DND-41 (cell line): ENCODE results near the gene MORF4L1.

Experiments
- ATAC-seq: fragments of 200-7000 bp; cut with Tn5 transposase; 3 replicates; pipeline ENCODE4 v1.9.1; 2021; ENCODE audit warnings: low read depth; ENCODE audit not compliant: insufficient read depth
- DNase-seq: peaks from one replicate; pipeline ENCODE4 v3.0.0-alpha.2; 2020
- H2AFZ ChIP-seq: 2 replicates; pipeline ENCODE4 v1.6.0; 2012; ENCODE audit warnings: low read depth, low read length
- H3K27ac ChIP-seq: 2 replicates; pipeline ENCODE4 v1.5.1; 2012; ENCODE audit warnings: low read length, inconsistent platforms
- H3K27me3 ChIP-seq: fragments of 200-600 bp; sonication (generic); 2 replicates; pipeline ENCODE4 v1.6.0; 2012; ENCODE audit warnings: low read length, mild to moderate bottlenecking, inconsistent platforms; ENCODE audit not compliant: insufficient read depth, poor library complexity
- H3K36me3 ChIP-seq: 2 replicates; pipeline ENCODE4 v1.5.1; 2012; ENCODE audit warnings: low read length, inconsistent platforms; ENCODE audit not compliant: insufficient read depth
- H3K4me1 ChIP-seq: 2 replicates; pipeline ENCODE4 v1.5.1; 2012; ENCODE audit warnings: mild to moderate bottlenecking, low read length; ENCODE audit not compliant: insufficient read depth
- H3K4me2 ChIP-seq: 2 replicates; pipeline ENCODE4 v1.6.0; 2012; ENCODE audit warnings: mild to moderate bottlenecking, moderate library complexity, low read length, inconsistent platforms; ENCODE audit not compliant: insufficient read depth
- H3K4me3 ChIP-seq, 2 experiments: fragments of 200-600 bp in 1 of 2; shearing (Covaris generic) in 1 of 2; 2 replicates each; pipeline ENCODE4 v1.5.1; 2012 to 2016; ENCODE audit warnings: inconsistent platforms in 2 of 2, low read length in 2 of 2, mild to moderate bottlenecking in 2 of 2, low read depth in 1 of 2, moderate library complexity in 1 of 2
- H3K79me2 ChIP-seq: 2 replicates; pipeline ENCODE4 v1.6.0; 2012; ENCODE audit warnings: low read length, inconsistent platforms; ENCODE audit not compliant: insufficient read depth
- H3K9ac ChIP-seq: 2 replicates; pipeline ENCODE4 v1.6.0; 2012; ENCODE audit warnings: low read depth, mild to moderate bottlenecking, inconsistent platforms, low read length, moderate library complexity
- H3K9me3 ChIP-seq: 2 replicates; pipeline ENCODE4 v1.5.1; 2012; ENCODE audit warnings: low read length, moderate library complexity, mild to moderate bottlenecking, inconsistent platforms; ENCODE audit not compliant: insufficient read depth, severe bottlenecking
- H4K20me1 ChIP-seq: 2 replicates; pipeline ENCODE4 v1.6.0; 2012; ENCODE audit warnings: low read length; ENCODE audit not compliant: insufficient read depth
- EZH2 ChIP-seq: IDR thresholded peaks from 3 replicates; pipeline ENCODE4 v1.6.1; 2012; ENCODE audit warnings: borderline replicate concordance, low read depth, mild to moderate bottlenecking, moderate library complexity, low read length, inconsistent platforms; ENCODE audit not compliant: severe bottlenecking
- TF ChIP-seq, protein P1 (sequence below): IDR thresholded peaks from 2 replicates; pipeline ENCODE4 v1.5.1; 2012; ENCODE audit warnings: borderline replicate concordance, low read length, moderate library complexity, mild to moderate bottlenecking; ENCODE audit not compliant: poor library complexity, severe bottlenecking; ENCODE audit errors: extremely low read depth

Gene MORF4L1

DNA sequence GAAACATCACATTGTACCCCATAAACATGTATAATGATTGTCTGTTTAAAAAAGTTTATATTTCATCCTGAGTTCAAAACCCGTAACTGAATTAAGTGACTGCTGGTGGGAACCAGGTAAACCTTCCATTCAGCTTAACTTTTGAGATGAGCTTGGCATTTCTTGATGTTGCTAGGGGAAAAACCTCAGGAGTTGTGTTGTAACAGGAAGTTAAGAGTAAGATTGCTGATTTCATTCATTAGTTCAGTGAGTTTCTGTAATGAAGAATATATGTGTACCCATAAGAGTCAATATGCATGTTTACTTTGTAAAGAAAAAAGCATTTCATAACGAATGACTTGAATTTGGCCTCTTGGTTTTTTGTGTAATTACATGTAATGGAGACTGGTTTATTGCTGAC lies 39.6 kb downstream of the MORF4L1 start:
- Histone ChIP-seq H3K4me3 (no peak overlapping the region), H3K27me3 (no peaks in the 10 kb centered on the region), H4K20me1 (peaks cover 16% of the 10 kb centered on the region), H3K27ac (no peak overlapping the region), H3K9ac (no peak overlapping the region), H3K9me3 (no peaks in the 10 kb centered on the region), H3K4me1 (no peaks in the 10 kb centered on the region), H3K36me3 (peaks cover 76% of the 10 kb centered on the region), H2AFZ (no peak overlapping the region), H3K4me2 (no peak overlapping the region), H3K79me2 (no peaks in the 10 kb centered on the region; the same call in 1 of the 2 replicates)
- ATAC-seq, result no peak
- no peak for DNase-seq
- no peak for TF ChIP-seq EZH2
- TF ChIP-seq, protein P1, sequence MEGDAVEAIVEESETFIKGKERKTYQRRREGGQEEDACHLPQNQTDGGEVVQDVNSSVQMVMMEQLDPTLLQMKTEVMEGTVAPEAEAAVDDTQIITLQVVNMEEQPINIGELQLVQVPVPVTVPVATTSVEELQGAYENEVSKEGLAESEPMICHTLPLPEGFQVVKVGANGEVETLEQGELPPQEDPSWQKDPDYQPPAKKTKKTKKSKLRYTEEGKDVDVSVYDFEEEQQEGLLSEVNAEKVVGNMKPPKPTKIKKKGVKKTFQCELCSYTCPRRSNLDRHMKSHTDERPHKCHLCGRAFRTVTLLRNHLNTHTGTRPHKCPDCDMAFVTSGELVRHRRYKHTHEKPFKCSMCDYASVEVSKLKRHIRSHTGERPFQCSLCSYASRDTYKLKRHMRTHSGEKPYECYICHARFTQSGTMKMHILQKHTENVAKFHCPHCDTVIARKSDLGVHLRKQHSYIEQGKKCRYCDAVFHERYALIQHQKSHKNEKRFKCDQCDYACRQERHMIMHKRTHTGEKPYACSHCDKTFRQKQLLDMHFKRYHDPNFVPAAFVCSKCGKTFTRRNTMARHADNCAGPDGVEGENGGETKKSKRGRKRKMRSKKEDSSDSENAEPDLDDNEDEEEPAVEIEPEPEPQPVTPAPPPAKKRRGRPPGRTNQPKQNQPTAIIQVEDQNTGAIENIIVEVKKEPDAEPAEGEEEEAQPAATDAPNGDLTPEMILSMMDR, result no peak

DNA sequence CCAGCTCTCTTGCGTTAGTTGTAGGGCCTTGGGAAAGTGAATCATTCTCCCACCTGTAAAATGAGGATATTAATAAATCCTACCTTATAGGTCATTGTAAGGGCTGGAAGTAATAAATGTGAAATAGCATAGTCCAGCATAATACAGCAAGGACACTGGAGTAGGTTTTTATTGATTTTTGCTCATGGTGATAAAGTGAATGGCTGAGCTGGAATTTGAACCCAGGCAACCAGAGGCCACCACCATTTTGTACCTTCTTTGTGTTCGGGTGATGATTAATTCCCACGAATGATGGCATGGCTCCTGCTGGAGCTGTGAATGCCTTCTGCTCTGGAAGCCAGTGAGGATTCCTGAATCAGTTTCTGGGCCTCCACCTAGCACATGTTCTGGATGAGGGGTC lies 40.3 kb downstream of the MORF4L1 start:
- ATAC-seq, result no peak
- H3K27me3 ChIP-seq, result no peaks in the 10 kb centered on the region

DNA sequence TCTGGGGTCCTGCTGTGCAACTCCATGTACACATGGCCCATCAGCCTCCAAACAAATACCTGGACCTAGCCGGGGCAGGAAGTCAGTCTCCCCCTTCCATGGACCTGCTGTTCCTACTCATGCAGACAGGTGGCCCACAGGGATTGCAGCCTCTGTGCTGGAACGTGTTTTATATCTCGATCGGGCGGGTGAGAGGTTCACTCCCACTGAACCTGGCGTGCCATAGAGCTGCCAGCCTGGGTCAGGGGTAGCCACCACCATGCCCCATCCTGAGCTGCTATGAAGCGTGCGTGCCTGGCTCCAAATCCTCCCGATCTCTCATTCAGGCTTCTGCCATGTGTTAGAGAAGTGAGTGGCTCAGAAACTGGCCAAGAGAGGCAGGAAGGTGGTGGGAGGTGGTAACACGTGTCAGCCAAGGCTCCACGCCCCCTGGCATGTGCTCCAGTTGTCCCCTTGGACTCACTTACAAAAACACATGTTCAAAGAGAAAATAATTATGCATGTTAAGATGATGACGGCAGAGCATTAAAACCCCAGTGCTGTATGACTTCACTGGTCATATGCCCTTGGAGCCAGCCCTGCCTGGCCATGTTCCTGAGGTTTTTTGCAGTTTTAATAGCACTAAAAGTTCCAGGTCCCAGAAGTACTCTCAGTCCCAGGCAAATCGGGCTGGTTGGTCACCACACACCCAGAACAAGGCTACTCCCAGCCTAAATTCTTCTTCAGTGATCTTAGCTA lies 41.5 kb downstream of the MORF4L1 start:
- H3K9me3 ChIP-seq, result no peaks in the 10 kb centered on the region
- H2AFZ ChIP-seq, result no peak overlapping the region
- H3K27ac ChIP-seq, result no peak overlapping the region
- H3K4me2 ChIP-seq, result no peak overlapping the region
- H3K36me3 ChIP-seq, result peaks cover 72% of the 10 kb centered on the region
- ATAC-seq, result no peak; the same call in 2 of the 3 replicates
- no peak for DNase-seq
- H3K79me2 ChIP-seq, result no peaks in the 10 kb centered on the region; the same call in 1 of the 2 replicates
- H4K20me1 ChIP-seq, result peaks cover 16% of the 10 kb centered on the region
- no peak for TF ChIP-seq EZH2
- TF ChIP-seq, protein P1, result peak; percentile 37
- no peak overlapping the region for H3K4me3 ChIP-seq
- no peaks in the 10 kb centered on the region for H3K27me3 ChIP-seq
- H3K9ac ChIP-seq, result no peak overlapping the region
- H3K4me1 ChIP-seq, result no peaks in the 10 kb centered on the region

More for the DNA sequence above, 40.3 kb downstream of the MORF4L1 start:
- TF ChIP-seq, protein P1, result no peak
- Histone ChIP-seq H3K4me3 (no peak overlapping the region), H3K9me3 (no peaks in the 10 kb centered on the region), H4K20me1 (peaks cover 16% of the 10 kb centered on the region), H3K4me1 (no peaks in the 10 kb centered on the region), H2AFZ (no peak overlapping the region), H3K4me2 (no peak overlapping the region), H3K36me3 (peaks cover 77% of the 10 kb centered on the region), H3K79me2 (no peaks in the 10 kb centered on the region; the same call in 1 of the 2 replicates), H3K27ac (no peak overlapping the region), H3K9ac (no peak overlapping the region)
- DNase-seq, result no peak
